ENCODE measurements around the gene KIAA1217. TPM values are rescaled to one million over a fixed set of nuclear protein-coding genes. Genes with fewer than 3 reads are reported as not detected.

Gene KIAA1217
- total RNA-seq, 1 experiment from 2014 or later: 9.4 TPM

DNA sequence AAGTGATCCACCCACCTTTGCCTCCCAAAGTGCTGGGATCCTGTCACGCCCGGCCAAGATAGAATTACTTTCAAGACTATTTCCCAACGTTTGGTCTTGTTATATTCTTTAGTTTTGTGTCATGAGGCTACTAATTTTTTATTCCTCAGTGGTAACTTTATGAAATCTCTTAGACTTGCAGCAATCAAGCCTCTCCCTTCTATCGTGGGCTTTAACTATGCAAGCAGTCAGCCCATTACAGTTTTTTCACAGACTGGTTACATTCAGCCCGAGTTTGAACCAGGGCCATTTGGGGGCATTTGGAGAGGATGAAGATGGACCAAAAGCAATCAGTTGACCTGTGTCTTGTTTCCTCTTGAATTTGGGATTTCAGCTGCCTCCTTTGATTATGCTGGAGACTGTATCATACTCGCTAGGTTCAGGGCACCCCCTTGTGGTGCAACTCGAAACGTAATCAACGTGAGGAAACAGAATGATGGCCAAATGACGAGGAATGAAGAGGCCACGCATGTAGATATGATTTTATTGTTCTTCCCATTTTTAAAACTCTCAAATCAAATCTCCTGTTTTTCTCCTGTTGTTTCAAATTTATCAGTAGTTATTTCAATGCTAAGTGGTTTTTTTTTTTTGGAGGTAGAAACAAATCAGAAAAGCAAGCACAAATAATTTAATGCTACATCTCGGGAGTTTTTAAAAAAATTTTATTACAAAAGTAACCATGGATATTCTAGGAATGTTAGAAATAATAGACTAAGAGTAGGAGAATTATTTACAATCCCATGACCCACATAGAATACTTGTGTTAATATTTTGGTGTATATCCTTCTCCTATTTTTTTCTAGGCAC is 151.6 kb downstream of the KIAA1217 start:
- DNase-seq (ENCODE audit: low spot score): peak; percentile 79

DNA sequence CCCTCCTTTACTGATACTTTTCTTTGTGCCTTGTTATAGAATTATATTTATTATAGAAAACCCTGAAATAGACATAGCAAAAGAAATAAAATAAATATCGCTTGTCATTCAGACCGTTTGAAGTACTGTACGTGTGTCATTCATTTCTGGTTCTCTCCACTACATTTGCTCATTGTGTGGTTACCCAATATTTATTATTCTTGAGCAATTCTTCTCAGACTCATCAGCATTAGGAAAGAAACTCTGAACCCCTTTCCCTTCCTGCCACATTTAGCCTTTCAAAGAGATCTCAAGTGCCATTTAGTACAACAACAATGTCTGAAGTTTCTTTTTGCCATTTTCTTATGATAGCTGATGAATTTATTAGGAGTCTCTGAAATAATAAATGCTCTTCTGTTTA is 154.1 kb downstream of the KIAA1217 start:
- DNase-seq (ENCODE audit: low spot score): no peak

DNA sequence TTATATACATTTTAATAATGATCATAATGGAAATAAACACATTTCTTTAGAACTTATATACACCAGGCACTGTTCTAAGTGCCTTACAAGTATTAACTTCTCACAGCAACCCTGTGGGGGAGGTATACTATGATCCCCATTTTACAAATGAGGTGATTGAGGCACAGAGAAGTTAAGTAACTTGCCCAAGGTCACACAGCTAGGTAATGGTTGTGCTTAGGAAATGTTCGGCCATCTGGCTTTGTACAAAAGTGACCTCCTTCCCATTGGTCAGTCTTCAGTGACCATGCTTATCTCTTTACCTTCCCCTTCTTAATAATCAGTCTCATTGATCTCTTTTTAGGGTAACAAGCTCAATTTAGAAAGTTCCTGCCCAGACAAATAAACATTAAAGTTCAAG is 158.8 kb downstream of the KIAA1217 start:
- no peak for DNase-seq (ENCODE audit: low spot score)

DNA sequence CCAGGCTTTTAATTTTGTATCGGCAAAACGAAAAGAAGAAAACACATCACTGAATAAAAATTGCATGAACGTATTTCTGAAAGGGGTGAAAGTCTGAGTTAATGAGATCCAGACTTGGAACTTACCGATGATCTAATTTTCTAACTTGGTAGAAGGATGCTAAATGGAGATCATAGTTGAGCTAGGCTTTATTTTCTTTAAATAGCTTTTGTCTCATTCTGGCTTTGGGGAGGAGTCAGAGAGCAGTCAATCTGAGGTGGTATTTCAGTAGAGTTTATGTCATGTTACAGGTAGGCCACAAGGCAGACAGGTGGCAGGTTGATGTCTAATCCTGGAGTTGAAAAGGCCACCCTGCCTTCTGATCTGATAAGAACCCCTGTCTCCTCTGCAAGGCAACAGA is 161.9 kb downstream of the KIAA1217 start:
- no peak for DNase-seq (ENCODE audit: low spot score)

DNA sequence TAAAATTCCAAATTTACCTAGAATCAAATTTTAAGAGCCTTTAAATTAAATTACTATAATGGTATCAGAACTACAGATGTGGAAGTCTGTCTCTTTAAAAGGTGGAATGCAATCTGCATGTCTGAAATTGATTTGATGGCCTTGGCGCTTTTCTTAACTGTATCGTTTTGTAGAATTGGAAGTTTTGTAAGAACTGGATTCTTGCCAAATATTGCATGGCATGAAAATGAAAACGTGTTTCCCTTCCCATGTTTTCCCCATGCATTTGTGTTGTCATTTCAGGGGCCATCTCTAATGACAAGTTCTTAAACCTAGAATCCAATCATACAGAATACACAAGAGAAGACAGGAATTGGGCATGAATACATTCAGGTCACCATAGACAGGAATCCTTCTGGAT is 162.5 kb downstream of the KIAA1217 start:
- DNase-seq (ENCODE audit: low spot score): no peak

DNA sequence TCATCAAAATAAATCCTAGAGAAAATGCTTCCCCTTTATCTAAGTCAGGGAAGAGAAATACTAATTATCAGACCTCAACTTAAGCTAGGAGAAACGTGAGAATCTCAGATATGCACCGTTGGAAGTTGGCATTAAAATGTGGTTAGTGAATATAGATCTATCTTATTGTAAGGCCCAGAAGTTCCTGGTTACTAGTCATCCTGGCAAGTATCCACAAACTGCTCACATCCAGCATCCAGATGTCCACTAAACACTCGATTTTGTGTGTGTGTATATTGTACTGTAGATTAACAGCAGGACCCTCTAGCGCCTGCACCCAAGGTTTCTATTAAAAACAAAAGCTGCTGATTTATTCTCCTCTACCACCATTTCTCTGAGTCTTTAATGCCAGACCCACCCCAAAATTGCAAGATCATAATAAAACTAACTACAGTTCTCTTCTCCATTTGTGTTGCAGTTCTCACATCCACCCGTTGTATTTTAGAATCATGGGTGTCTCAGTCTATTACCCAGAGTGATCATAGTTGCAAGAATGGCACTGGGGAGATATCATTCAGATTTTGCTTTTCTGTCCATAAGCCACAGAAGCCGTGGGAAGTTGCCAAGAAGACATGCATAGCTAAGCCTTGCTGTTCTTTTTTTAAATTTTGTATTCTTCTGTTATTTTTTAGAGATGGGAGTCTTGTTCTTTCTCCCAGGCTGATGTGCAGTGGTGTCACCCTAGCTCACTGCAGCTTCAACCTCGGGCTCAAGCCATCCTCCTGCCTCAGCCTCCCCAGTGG is 165.4 kb downstream of the KIAA1217 start:
- DNase-seq (ENCODE audit: low spot score): no peak

DNA sequence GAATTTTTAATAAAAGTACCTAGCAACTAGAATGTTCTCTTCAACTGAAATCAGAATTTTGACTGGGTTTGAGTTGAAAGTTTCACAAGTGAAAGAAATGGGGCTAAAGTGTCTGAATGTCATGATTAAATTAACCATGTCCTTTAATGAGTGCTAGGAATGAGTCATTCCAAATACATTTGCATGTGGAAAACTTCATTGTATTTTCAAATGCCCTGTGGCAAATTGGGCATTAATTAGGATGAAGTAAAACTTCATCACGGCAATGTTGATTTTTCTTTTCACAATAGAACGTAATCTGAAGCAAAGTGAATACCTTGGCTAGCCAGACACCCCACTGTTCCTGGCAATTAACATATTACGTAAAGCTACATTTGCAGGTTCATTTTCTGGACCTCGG is 166.6 kb downstream of the KIAA1217 start:
- no peak for DNase-seq (ENCODE audit: low spot score)

DNA sequence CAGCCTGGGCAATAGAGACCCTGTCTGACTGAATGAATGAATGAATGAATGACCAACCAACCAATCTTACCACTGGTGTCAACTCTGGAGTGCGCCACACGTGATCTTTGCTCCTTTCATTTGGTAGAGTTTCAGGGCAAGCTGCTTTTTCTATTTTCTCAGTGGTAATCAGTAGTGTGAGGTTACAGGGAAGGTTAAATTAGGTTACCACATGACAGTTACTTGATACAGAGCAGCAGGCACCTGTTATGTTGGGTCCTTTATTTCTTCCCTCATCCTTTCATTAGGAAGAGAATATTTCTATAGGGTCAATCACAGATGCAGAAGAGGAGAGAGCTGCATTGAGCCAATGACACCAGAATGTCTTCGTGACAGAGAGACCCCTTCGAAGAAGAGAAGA is 167.8 kb downstream of the KIAA1217 start:
- DNase-seq (ENCODE audit: low spot score): no peak

DNA sequence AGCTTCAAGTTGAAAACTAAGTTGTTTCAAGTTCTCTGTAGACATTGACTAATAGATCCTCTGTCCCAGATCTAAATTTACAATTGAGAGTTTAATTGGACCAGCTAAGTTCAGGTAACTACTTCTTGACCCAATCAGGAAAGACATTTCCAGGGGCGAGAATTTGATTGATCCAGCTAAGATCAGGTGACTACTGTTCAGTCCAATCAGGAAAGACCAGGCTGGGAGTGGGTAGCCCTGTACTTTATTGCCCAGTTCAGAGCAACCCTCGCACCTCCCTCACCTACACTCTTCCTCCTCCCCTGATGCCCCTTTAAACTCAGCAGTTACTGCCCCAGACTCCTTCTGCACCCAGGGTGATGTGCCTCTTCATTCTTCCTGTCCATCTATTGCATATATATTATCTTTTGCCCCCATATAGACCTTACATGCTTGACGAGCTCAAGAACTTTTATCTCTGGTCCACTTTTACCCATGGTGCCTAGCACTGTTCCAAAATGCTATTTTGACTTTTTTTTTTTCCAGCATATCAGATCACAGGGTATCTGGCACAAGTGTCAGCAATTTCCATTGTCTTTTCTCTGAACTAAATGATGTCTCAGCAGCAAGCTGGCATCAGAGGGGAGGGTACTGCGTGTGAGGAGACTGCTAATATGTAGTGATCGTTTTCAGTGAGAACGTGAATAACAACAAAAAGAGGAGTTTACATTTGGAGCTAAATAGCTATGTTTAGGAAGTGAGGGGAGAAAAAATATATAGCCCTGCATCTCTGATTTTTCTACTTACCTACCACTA is 169.4 kb downstream of the KIAA1217 start:
- DNase-seq (ENCODE audit: low spot score): no peak

DNA sequence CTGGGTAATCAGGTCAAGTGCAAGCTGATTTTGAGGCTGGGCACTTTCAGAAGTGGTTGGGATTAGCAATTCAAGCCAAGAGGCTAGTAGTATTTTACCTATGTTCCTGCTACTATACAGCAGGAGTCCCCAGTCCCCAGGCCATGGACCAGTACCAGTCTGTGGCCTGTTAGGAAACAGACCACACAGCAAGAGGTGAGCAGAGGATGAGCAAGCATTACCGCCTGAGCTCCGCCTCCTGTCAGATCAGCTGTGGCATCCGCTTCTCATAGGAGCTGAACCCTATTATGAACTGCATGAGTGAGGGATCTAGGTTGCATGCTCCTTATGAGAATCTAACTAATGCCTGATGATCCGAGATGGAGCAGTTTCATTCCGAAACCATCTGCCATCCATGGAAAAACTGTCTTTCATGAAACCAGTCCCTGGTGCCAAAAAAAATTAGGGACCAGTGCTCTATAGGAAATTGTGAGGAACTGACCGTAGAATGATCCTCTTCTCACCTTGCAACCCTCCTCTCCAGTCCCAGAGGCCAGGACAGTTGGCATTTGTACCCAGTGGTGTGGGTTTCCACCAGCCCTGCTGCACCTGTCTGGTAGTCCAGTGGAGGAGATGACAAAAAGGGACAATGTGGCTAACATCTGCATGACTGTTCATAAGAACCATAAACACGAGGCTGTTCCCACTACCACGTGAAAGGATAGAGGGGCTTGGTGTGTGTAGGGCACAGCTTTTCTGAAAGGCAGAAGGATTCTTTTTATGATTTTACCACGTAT is 172.5 kb downstream of the KIAA1217 start:
- no peak for DNase-seq (ENCODE audit: low spot score)

DNA sequence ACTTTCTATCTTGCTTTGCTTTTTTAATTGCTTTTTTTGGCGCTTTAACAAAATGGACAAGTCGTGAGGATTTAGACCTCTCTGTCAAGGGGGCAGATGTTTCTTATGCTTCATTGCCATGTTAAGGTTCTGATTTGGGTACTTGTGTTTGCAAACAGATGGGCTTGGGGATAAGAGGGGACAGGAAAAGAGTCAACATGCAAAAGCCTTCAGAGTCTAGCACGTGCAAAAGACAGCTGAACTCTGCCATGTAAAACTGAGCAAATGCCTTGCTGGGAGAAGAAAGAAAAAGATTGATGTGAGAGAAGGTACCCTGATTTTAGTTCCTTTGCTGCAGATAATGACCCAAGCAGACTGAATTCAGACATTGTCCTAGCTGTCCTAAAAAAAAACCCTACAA is 173.1 kb downstream of the KIAA1217 start:
- no peak for DNase-seq (ENCODE audit: low spot score)

DNA sequence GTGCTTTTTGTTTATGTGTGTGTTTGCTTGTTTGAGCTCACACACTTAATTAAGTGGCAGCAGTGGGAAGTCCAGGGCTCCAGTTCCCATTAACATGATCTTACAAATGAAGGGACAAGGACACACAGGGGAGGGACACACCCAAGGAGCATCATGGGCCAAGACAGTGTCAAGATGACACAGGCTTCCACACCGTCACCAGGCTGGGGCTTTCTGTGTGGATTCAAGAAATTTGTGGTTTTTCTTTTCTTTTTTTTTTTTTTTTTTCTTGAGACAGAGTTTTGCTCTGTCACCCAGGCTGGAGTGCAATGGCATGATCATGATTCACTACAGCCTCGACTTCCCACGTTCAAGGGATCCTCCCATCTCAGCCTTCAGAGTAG is 173.6 kb downstream of the KIAA1217 start:
- no peak for DNase-seq (ENCODE audit: low spot score)

DNA sequence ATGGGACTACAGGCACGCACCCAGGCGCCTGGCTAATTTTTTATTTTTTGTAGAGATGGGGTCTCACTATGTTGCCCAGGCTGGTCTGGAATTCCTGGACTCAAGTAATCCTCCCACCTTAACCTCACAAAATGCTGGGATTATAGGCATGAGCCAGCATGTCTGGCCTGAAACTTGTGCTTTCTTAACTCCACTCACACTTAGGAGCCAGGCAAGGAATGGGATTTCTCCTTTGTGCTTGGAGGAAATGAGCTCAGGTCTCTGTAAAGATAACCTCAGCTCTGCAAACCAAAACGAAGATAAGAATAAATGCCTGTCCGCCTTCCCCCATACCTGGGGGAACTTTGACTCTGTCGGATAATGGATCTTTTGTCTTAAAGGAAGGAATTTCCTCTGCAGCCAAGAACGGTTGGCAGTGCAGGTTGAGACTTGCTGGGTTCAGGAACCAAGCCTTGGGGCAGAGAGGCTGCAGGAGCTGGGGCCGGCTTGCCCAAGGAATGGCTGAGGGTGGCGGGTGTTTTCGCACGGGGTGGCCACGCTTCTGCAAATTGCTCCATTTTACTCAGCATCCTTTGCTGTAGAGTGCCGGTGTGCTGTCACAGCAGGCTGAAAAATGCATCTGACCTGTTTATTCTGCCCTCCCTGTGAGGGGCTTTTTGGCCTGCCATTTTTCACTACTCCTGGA is 174.2 kb downstream of the KIAA1217 start:
- peak; percentile 55 for DNase-seq (ENCODE audit: low spot score)

DNA sequence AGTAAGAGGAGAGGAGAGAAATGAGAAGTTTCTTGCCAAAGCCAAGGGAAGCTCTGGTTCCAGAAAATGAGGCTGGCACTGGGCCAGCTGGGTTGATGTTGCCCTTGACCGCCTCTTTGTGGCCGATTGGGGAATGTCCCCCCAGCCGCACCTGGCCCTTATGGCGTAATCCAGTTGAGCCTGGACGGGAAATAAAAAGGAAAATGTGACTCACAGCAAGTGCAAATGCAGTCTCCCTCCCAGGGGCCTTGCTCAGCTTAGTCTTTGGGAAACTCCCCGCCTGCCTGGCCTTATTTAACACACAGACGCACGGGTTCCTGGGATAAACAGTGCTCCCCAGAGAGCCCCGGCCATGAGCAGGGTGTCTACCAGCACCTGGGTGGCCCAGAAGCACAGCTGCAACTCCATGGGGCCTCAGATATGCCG is 174.8 kb downstream of the KIAA1217 start:
- DNase-seq (ENCODE audit: low spot score): peak; percentile 96

DNA sequence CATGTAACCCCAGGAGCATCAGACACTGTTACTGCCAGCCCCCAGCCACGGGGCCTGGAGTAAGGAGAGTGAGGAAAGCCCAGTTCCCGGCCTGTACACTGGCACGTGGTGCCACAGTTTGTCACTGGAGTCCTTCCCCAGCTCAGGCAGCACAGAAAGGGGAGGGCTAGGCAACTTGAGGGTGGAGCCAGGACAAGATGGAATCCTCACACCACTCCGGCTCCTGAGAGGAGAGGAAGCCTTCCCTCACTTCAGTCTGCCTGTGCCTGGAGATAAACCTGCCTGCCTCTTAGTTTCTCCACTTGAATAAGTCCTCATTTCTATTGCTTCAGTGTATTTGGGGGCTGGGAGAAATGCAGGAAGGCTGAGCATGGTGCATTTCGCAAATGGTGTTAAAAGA is 176.0 kb downstream of the KIAA1217 start:
- DNase-seq (ENCODE audit: low spot score): no peak

DNA sequence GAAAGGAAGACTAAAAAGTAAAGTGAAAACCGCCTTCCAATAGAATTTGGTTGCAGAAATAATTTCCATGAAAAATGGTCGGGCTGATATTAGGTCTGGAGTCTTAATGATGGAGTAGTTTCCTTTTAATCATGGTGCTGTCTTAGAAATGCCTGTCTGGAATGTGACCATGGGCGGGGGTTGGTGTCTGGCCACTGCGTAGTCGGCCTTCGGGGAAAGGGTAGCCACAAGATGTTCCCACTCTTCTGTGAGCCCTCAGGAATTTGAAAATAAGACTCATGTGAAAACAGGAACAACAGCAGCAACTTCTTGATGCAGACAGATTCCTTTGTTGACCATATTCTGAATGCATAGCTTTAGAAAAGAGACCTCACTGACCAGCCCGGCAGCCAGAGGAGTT is 176.8 kb downstream of the KIAA1217 start:
- no peak for DNase-seq (ENCODE audit: low spot score)

DNA sequence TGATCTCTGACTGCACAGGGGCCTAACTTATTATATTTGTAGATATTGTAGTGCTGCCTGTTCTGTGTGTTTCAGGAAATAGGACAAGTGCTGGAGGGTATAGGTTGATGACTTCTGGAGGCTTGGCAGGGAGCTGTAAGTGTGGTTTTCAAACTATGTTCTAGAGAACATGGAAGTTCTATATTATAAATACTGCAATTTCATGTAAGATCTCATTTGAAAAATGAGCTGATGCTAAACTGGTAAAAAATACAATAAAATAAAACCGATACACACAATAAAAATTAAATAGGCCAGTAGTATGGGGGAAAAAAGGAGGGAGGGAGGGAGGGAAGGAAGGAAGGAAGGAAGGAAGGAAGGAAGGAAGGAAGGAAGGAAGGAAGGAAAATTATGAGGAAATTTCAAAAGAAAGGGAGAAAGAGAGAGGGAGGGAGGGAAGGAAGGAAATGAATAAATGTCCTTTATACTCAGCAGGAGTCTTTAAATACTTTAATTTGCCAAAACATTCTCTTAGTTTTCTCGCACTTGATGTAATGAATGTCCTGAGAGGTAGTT is 181.3 kb downstream of the KIAA1217 start:
- DNase-seq (ENCODE audit: low spot score): no peak

DNA sequence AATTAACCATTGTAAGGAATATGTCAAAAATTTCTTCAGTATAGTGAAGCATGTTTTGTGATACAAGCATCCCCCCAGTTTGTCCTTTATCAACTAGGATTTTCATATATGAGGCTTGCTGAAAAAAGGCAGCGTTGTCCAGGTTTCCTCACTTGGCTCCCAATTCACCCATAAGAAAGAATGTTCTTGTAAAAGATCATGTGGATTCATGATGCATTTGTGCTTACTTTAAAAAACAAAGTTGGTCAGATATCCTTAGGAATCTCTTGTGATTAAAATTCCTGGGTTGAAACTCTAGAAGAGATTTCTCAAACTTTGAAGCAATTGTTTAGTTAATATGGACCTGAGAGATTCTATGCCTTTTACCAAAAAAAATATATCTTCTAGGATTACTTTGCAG is 181.8 kb downstream of the KIAA1217 start:
- no peak for DNase-seq (ENCODE audit: low spot score)

DNA sequence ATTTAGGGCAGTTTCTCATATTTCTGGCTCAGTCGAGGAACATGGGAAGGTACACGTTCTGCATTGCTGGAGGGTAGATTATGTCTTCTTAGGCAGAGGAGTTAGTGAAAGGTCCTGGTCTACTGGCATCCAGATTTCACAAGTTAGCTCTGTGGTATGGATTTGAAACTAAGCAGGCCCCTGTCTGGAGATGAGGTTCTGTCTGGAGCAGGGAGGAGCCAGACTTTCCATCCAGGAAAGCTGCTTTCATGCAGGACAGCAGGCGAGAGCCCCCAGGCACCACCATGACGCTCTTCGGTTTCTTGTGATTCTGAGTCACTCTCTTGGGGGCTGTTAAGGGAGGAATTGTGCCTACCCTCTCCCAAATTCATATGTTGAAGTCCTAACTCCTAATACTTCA is 184.3 kb downstream of the KIAA1217 start:
- DNase-seq (ENCODE audit: low spot score): no peak

DNA sequence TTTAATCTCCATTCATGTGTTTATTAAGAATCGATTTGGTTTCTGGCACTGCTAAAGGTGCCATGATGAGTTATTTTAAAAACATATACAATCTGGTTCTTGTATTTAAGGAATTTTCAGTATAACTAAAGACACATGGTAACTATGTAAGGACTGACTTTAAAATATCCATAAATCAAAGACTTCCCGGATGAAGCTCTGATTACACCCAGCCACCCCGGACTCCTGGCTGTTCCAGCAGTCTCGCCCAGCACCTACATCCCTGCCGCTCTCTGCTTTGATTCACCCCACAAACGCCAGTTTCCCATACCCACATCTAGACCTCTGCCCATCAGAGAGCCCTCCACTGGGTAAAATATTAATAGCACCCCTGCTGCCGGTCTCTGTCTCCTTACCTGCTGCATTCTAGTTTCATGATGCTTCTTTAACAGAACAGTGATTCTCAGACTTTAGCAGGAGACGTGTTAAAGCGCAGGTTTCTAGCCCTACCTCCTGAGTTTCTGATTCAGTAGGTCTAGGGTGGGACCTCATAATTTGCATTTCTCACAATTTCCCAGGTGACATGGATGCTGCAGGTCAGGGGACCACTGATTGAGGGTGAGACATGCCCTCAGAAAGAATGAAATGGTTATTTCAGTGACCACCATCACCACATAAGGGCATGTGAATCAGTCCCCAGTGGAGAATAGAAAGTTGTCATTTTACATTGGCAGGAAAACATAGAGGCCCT is 185.7 kb downstream of the KIAA1217 start:
- DNase-seq (ENCODE audit: low spot score): no peak
